ENCODE results near the gene FAM120B.

DNA sequence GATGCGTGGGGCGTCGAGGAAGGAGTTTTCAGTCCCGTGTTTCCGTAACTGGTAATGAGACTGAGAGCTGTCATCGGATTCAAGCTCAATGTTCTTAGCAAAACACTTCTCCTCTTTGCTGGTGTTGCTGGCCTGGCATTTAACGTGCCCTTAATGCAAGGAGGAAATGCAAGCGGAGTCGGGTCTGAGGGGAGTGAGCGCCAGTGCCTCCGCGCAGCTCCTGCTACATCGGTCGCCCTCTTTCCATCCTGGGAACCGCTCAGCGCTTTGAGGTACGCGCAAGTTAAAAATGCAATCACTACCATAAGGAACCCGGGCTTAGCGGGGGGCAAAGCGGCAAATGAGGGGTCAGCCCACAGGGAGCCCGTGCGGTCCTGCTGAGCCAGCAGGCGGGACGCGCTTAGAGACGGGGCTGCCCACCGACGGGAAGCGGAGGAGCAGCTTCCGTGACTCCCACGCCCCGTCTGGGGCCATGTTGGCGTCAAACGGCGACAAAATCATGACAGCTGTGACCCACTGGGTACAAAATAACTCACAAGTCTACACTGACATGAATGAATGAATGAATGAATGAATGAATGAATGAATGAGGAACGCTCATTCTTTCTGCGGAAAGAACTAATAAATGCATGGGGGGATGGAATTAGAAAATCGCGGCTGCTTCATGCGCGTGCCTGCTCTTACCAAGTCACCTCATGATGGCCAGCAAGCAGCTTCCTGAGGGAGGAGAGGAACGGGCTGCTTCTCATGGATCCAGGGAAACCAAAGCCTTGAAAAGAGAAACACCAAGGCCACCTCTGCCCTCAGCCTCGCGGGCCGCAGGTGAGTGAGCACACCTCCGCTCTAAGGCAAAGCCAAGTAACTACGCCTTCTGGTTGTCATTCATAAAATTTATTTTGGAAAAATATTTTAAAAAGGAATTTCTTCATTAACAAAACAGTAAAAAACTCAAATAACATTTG is 24.9 kb upstream of the FAM120B start:
- no peak for TF ChIP-seq POLR2A (IDR thresholded peaks at IDR 0.05)
- TF ChIP-seq, protein P1, sequence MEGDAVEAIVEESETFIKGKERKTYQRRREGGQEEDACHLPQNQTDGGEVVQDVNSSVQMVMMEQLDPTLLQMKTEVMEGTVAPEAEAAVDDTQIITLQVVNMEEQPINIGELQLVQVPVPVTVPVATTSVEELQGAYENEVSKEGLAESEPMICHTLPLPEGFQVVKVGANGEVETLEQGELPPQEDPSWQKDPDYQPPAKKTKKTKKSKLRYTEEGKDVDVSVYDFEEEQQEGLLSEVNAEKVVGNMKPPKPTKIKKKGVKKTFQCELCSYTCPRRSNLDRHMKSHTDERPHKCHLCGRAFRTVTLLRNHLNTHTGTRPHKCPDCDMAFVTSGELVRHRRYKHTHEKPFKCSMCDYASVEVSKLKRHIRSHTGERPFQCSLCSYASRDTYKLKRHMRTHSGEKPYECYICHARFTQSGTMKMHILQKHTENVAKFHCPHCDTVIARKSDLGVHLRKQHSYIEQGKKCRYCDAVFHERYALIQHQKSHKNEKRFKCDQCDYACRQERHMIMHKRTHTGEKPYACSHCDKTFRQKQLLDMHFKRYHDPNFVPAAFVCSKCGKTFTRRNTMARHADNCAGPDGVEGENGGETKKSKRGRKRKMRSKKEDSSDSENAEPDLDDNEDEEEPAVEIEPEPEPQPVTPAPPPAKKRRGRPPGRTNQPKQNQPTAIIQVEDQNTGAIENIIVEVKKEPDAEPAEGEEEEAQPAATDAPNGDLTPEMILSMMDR (IDR thresholded peaks at IDR 0.05), result no peak
